H1 (cell line): ENCODE data around the gene ADAMTS13.

Experiments used
- CEBPB ChIP-seq: IDR thresholded peaks from 2 replicates; pipeline ENCODE4 v1.6.1; 2012; ENCODE audit warnings: low read depth, low read length
- CREB1 ChIP-seq: IDR thresholded peaks from 2 replicates; pipeline ENCODE4 v1.6.1; 2012; ENCODE audit warnings: inconsistent platforms
- EZH2 ChIP-seq: fragments of 200-600 bp; sonication (generic); IDR thresholded peaks from 2 replicates; pipeline ENCODE4 v1.7.1; 2012; ENCODE audit warnings: low read depth, mild to moderate bottlenecking, moderate library complexity, low read length, inconsistent platforms; ENCODE audit not compliant: severe bottlenecking
- KDM5A ChIP-seq: fragments of 200-600 bp; IDR thresholded peaks from 2 replicates; pipeline ENCODE4 v1.7.1; 2012; ENCODE audit warnings: mild to moderate bottlenecking, low read length, inconsistent platforms, mixed read lengths
- NRF1 ChIP-seq: IDR thresholded peaks from 2 replicates; pipeline ENCODE4 v1.6.1; 2011; ENCODE audit warnings: mild to moderate bottlenecking, low read depth, low read length, improper control_type of control experiment
- POLR2A ChIP-seq, 2 experiments: IDR thresholded peaks; 1 replicate in 1 of 2; 2 replicates in 1 of 2; pipeline ENCODE4 v1.6.1; 2011; ENCODE audit warnings: low read depth in 2 of 2, low read length in 2 of 2, mild to moderate bottlenecking in 2 of 2; ENCODE audit errors: control extremely low read depth in 1 of 2
- POLR2AphosphoS5 ChIP-seq: IDR thresholded peaks from 2 replicates; pipeline ENCODE4 v1.6.1; 2011; ENCODE audit warnings: low read depth, low read length
- RAD21 ChIP-seq, 2 experiments: IDR thresholded peaks in 1 of 2; conservative IDR thresholded peaks in 1 of 2; 2 replicates each; pipeline ENCODE4 v1.6.1; 2011; ENCODE audit warnings: low read depth in 2 of 2, low read length in 2 of 2, improper control_type of control experiment in 1 of 2, inconsistent platforms in 1 of 2, mild to moderate bottlenecking in 1 of 2, moderate library complexity in 1 of 2
- RNF2 ChIP-seq: fragments of 200-900, 300-1000 bp; sonication (generic); IDR thresholded peaks from 2 replicates; pipeline ENCODE4 v1.7.1; 2016; ENCODE audit warnings: borderline replicate concordance, low read depth, mild to moderate bottlenecking, antibody characterized with exemption, low read length; ENCODE audit not compliant: poor library complexity, severe bottlenecking; ENCODE audit errors: missing control alignments
- SIN3A ChIP-seq, 2 experiments: IDR thresholded peaks in 1 of 2; conservative IDR thresholded peaks in 1 of 2; 2 replicates each; pipeline ENCODE4 v1.6.1; 2011 to 2012; ENCODE audit warnings: low read length in 2 of 2, improper control_type of control experiment in 1 of 2, low read depth in 1 of 2, mild to moderate bottlenecking in 1 of 2
- SRF ChIP-seq: IDR thresholded peaks from 2 replicates; pipeline ENCODE4 v1.6.1; 2011; ENCODE audit warnings: mild to moderate bottlenecking, low read depth, low read length, moderate library complexity
- TBP ChIP-seq: IDR thresholded peaks from 2 replicates; pipeline ENCODE4 v1.6.1; 2011; ENCODE audit warnings: low read depth, low read length, improper control_type of control experiment
- ZNF274 ChIP-seq: IDR thresholded peaks from 2 replicates; pipeline ENCODE4 v1.7.0; 2012; ENCODE audit warnings: low read length, borderline replicate concordance; ENCODE audit errors: extremely low read depth
- TF ChIP-seq, protein P1 (sequence below), 3 experiments: IDR thresholded peaks; 1 replicate in 2 of 3; 2 replicates in 1 of 3; pipeline versions ENCODE4 v1.5.1 to v1.6.1; 2011; ENCODE audit warnings: low read length in 3 of 3, mild to moderate bottlenecking in 3 of 3, inconsistent platforms in 2 of 3, low read depth in 1 of 3, moderate library complexity in 1 of 3; ENCODE audit not compliant: insufficient read depth in 1 of 3; ENCODE audit errors: control extremely low read depth in 1 of 3

DNA sequence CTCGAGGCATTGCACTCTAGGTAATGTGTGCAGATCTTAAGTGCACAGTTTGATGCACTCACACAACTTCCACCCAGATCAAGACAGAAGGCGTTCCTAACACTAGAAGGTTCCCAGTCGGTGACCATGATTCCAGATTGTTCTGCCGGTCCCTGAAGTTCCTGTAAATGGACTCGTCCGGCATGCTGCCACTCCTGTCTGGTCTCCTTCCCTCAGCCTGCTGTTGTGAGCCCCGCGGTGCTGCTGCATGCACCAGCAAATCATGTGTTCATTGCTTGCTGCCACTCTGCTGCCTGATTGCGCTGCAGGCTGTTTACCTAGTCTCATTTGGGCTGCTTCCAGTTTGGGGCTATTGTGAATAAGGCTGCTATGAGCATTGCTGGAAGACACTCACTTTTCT, 34.5 kb upstream of the ADAMTS13 start:
- TF ChIP-seq, protein P1, sequence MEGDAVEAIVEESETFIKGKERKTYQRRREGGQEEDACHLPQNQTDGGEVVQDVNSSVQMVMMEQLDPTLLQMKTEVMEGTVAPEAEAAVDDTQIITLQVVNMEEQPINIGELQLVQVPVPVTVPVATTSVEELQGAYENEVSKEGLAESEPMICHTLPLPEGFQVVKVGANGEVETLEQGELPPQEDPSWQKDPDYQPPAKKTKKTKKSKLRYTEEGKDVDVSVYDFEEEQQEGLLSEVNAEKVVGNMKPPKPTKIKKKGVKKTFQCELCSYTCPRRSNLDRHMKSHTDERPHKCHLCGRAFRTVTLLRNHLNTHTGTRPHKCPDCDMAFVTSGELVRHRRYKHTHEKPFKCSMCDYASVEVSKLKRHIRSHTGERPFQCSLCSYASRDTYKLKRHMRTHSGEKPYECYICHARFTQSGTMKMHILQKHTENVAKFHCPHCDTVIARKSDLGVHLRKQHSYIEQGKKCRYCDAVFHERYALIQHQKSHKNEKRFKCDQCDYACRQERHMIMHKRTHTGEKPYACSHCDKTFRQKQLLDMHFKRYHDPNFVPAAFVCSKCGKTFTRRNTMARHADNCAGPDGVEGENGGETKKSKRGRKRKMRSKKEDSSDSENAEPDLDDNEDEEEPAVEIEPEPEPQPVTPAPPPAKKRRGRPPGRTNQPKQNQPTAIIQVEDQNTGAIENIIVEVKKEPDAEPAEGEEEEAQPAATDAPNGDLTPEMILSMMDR (IDR thresholded peaks at IDR 0.05; ENCODE audit: control extremely low read depth in 1 of 3, insufficient read depth in 1 of 3, low read depth in 1 of 3, low read length in 3 of 3): no peak
- TF ChIP-seq SIN3A (conservative IDR thresholded peaks at IDR 0.05 in 1 of 2, IDR thresholded peaks at IDR 0.05 in 1 of 2; ENCODE audit: low read depth in 1 of 2, low read length in 2 of 2): no peak
- no peak for TF ChIP-seq POLR2A (IDR thresholded peaks at IDR 0.05; ENCODE audit: control extremely low read depth in 1 of 2, low read depth in 2 of 2, low read length in 2 of 2)
- no peak for TF ChIP-seq CEBPB
- no peak for TF ChIP-seq CREB1
- TF ChIP-seq RAD21 (IDR thresholded peaks at IDR 0.05 in 1 of 2, conservative IDR thresholded peaks at IDR 0.05 in 1 of 2; ENCODE audit: low read depth in 2 of 2, low read length in 2 of 2): no peak
- no peak for TF ChIP-seq NRF1
- TF ChIP-seq ZNF274: no peak
- TF ChIP-seq POLR2AphosphoS5: no peak
- no peak for TF ChIP-seq RNF2
- no peak for TF ChIP-seq KDM5A
- no peak for TF ChIP-seq EZH2
- no peak for TF ChIP-seq SRF
- no peak for TF ChIP-seq TBP
